C4-2B (cell line): ENCODE measurements around the gene MSI2.

Experiments
- CTCF ChIP-seq: fragments of 450-650 bp; conservative IDR thresholded peaks from 2 replicates; pipeline ENCODE4 v1.5.1; 2017; ENCODE audit warnings: mild to moderate bottlenecking
- ZFX ChIP-seq: fragments of 450-650 bp; IDR thresholded peaks from 2 replicates; pipeline ENCODE4 v1.6.1; 2017

GRCh38 chr17:57677301-57677700 lies 421.0 kb downstream of the MSI2 start:
- TF ChIP-seq CTCF (no peak), ZFX (no peak)
